AG04450 (cell line): ENCODE results near the gene BCAN. TPM values are rescaled to one million over a fixed set of nuclear protein-coding genes. Genes with fewer than 3 reads are reported as not detected.

Experiments used
- CTCF ChIA-PET: fragments of 300-600, 350-600 bp; formaldehyde crosslinking; extraction: SDS; loops from one replicate; lab custom pipeline; 2022; ENCODE audit warnings: antibody characterized with exemption, inconsistent platforms; lab: Charles Lee
- POLR2A ChIA-PET: fragments of 350-600 bp; formaldehyde crosslinking; extraction: SDS; loops from one replicate; lab custom pipeline; 2021; ENCODE audit warnings: antibody characterized with exemption, inconsistent platforms; lab: Yijun Ruan, JAX
- DNase-seq: peaks from one replicate; pipeline ENCODE4 v3.0.0-alpha.2; 2011; ENCODE audit warnings: low read depth, low spot score
- H3K27ac ChIP-seq: one replicate; pipeline ENCODE4 v1.5.1; 2012; ENCODE audit warnings: low read depth, low read length, control low read depth
- H3K27me3 ChIP-seq: one replicate; pipeline ENCODE4 v1.6.0; 2012; ENCODE audit warnings: low read length; ENCODE audit not compliant: control insufficient read depth, insufficient read depth
- H3K4me3 ChIP-seq: 2 replicates; pipeline ENCODE4 v1.5.1; 2011; ENCODE audit warnings: mild to moderate bottlenecking, low read depth, low read length, control low read depth
- H3K9me3 ChIP-seq: 2 replicates; pipeline ENCODE4 v1.5.1; 2012; ENCODE audit warnings: low read length; ENCODE audit not compliant: control insufficient read depth, insufficient read depth
- polyA plus RNA-seq: library from polyadenylated mRNA; depleted of rRNA; stranded (reverse); fragments of >200 nt; gene quantifications from 2 replicates; pipeline ENCODE4 v1.2.3, GENCODE V29; 2011
- TF ChIP-seq, protein P1 (sequence below): IDR thresholded peaks from 2 replicates; pipeline ENCODE4 v1.5.1; 2011; ENCODE audit warnings: low read depth, low read length, control low read depth, inconsistent platforms

The BCAN gene
- polyA plus RNA-seq, 1 experiment: not detected

DNA sequence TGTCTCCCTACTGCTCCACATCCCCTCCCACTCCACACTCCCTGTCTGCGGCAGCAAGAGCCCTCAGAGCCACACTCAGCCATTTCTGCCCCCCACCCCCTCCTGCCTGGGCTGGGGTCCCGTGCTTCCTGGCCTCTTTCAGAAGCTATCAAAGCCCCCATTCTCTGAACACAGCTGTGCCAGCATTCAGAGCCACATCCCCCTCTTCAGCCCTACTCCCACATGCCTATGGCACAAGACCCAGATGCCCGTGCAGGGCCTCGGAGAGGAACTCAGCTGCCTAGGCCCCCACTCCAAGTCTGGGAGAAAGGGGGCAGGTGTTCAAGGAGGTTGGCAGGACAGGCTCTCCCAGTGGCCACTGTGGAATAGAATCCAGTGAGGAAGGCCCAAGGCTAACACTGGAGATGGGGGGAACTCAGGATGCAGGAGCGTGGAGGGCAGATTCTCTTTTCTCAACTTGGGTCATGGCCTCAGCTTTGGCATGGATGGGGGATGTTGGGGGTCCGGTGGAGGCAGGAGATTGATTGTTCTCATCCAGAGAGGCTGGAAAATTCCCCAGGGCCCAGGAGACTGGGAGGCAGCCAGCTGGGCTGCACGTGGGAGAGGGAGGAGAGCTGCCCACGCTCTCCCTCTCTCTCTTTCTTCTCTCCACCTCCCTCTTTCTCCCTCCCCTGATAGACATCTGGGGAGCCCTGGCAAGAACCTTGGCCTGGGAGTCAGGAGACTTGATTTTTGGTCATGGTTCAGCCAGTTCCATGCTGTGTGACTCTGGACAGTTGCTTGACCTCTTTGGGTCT is 3.5 kb upstream of the BCAN start:
- POLR2A ChIA-PET: interaction anchor here (0.6 kb wide), 1 partner anchor 12 kb away, joined by 5 read pairs; no protein-coding TSS in a partner anchor
- Histone ChIP-seq H3K9me3 (no peaks in the 10 kb centered on the region; the same call in 1 of the 2 replicates), H3K27me3 (peaks cover 86% of the 10 kb centered on the region), H3K27ac (no peak overlapping the region), H3K4me3 (no peak overlapping the region)
- TF ChIP-seq, protein P1, sequence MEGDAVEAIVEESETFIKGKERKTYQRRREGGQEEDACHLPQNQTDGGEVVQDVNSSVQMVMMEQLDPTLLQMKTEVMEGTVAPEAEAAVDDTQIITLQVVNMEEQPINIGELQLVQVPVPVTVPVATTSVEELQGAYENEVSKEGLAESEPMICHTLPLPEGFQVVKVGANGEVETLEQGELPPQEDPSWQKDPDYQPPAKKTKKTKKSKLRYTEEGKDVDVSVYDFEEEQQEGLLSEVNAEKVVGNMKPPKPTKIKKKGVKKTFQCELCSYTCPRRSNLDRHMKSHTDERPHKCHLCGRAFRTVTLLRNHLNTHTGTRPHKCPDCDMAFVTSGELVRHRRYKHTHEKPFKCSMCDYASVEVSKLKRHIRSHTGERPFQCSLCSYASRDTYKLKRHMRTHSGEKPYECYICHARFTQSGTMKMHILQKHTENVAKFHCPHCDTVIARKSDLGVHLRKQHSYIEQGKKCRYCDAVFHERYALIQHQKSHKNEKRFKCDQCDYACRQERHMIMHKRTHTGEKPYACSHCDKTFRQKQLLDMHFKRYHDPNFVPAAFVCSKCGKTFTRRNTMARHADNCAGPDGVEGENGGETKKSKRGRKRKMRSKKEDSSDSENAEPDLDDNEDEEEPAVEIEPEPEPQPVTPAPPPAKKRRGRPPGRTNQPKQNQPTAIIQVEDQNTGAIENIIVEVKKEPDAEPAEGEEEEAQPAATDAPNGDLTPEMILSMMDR: no peak
- CTCF ChIA-PET: interaction anchor here (2.7 kb wide), 1 partner anchor 11 kb away, joined by 8 read pairs; no protein-coding TSS in a partner anchor
- DNase-seq: no peak

DNA sequence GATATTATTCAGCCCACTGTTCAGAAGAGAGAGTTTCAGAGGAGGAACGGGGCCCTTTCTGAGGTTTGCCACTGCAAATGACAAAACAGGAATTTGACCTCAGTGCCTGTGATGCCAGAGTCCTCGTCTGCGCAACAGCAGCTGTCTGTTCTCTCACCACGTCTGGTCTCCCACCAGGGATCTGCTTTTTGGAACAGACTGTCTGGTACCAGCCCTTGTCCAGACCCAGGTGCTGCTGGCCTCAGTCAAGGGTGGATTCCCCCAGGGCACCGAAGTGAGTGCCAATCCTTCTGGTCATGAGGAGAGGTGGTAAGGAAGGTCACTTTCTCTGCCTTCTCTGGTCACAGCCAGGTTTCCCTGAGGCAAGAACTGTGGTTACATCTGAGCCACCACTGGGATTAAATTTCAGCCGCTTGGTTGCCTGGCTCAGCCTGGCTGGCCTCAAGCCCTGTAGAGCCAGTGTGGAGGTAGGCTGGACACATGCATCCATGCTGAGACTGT is 2.3 kb upstream of the BCAN start:
- Histone ChIP-seq H3K4me3 (no peak overlapping the region), H3K27me3 (peaks cover 88% of the 10 kb centered on the region), H3K9me3 (no peaks in the 10 kb centered on the region; the same call in 1 of the 2 replicates), H3K27ac (no peak overlapping the region)
- CTCF ChIA-PET: interaction anchor here (0.6 to 0.9 kb wide), 2 partner anchors 13 to 18 kb away, joined by 3 read pairs; no protein-coding TSS in a partner anchor
- POLR2A ChIA-PET: no interaction called here
- no peak for DNase-seq
- TF ChIP-seq, protein P1: no peak

DNA sequence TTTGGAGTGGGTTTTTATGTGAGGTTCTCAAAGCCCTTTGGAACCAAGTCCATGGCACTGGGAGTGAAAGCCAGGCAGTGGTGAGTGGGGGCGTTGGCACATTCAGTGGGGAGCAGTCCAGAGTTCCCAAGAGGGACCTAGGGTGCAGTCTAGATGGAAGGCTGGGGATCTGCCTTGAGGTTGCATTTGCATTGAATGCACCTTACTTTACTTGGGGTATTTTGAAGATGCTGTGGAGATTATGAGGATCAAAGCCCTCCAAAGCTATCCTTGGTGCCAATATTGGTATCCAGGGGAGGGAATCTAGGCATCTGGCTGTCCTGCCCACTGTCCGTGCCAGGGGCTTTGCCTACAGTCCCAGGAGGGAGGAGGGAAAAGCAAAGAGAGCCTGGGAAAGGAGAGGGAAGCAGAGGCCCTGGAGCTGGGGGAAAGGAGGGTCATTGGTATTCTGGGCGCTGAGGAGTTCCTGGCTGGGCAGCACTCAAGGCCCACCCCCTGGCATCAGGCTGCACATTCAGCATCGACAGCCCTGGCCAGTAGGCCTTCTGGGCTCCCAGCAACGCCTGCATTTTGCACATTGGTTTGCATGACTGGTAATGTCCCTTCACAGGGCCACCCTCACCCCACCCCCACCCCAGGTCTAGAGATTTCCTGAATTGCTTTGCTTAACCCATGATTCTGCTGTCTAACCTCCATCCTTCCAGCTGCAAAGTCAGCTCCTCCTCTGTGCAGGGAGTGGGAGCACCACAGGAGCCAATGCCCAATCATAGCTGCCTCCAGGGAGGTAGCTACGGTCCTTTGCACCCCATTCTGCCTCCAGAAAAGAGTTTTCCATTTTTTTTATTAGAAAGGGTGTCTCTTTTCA is 843 bp upstream of the BCAN start:
- ChIA-PET POLR2A (no interaction called here), CTCF (interaction anchor here (0.7 to 1.5 kb wide), 5 partner anchors 12 to 48 kb away, joined by 3 to 10 read pairs (median 4); no protein-coding TSS in a partner anchor)
- Histone ChIP-seq H3K27me3 (peaks cover 90% of the 10 kb centered on the region), H3K9me3 (no peaks in the 10 kb centered on the region; the same call in 1 of the 2 replicates), H3K4me3 (no peak overlapping the region), H3K27ac (no peak overlapping the region)
- TF ChIP-seq, protein P1: no peak
- DNase-seq: no peak

DNA sequence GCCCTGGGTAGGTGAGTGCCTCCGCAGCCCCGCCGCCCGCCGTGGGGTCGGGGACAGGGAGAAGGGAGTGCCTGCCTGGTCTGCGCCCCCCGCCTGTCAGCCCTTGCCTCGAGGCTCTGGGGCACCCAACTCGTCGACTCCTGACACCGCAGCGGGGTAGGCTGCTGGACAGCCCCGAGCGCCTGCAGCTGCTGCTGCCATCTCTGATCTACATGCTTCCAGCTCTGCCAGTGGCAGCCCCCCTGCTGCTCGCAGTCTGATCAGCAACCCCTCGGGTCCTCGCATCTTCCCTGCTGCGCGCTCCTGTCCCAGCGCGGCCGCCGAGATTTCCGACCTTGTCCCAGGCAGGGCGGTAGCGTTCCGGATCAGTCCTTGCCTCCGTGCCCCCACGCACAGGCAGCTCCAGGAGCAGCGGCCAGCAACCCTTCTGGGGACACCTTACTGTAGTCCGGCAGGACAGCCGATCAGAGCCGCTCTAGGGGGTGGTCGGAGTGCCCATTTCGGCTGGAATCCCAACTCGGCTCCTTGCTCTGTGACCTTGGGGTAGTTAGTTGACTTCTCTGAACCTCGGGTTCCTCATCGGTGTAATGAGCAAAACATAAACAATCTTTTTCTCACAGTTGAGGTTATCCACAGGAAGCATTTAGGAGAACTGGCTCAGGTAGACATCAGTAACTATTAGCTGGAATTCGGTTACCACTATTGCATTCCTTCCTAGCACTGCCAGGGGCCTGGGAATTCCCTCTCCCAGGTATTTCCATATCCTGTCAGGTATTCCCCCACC is 540 bp downstream of the BCAN start:
- Histone ChIP-seq H3K4me3 (peak overlapping the region; percentile 27), H3K27ac (no peak overlapping the region), H3K27me3 (peaks cover 94% of the 10 kb centered on the region), H3K9me3 (no peaks in the 10 kb centered on the region; the same call in 1 of the 2 replicates)
- TF ChIP-seq, protein P1: no peak
- ChIA-PET CTCF (interaction anchor here (0.5 to 2.3 kb wide), 6 partner anchors 15 to 281 kb away, joined by 3 to 9 read pairs (median 4); partner anchors contain the start of genes CRABP2 and NES), POLR2A (no interaction called here)
- no peak for DNase-seq
